ENCODE data around the gene TXNRD3. TPM values are rescaled to one million over a fixed set of nuclear protein-coding genes. Genes with fewer than 3 reads are reported as not detected.

Gene TXNRD3
- total RNA-seq, 2 donors from 2014 or later: 10.6 to 13.5 TPM

DNA sequence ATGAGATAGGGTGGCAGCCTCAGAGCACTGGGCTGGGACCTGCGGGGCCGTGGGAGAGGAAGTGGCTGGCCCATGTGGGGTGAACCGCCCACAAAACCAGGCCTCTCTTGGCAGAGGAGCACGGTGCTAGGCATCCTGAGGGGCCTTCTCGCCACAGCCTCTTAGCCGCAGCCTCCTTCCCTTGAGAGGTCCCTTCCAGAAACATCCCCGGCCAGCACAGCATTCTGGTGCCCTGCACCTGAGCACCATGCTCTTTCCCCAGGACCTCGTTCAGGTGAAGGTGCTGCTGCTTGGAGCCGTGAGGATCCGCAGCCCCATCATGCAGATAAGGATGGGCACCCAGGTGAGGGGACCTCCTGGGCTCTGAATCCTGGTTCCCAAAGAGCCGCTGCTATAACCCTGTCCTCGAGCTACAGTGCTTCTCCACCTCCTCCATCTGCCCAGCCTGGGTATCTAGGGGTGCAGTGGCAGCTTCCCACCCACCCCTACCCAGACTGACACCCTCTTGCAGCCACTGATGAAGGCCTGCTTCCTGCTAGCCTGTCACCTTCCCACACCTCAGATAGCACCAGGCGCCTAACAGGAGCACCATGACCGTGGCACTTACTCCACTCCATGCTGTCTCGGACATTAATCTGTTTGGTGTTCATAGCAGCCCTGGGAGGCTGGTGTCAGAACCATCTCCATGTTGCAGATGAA lies 11.2 kb upstream of the TXNRD3 start:
- DNase-seq: no peak
- Histone ChIP-seq H3K27me3 (no peaks in the 10 kb centered on the region), H3K36me3 (replicated peaks in 1 of 2; ENCODE audit: insufficient read depth in 1 of 2, low read depth in 2 of 2) (no peaks in the 10 kb centered on the region), H3K4me3 (no peak overlapping the region), H3K27ac (no peak overlapping the region), H3K4me1 (no peaks in the 10 kb centered on the region), H3K9me3 (no peaks in the 10 kb centered on the region)
- no peak for TF ChIP-seq POLR2A (IDR thresholded peaks at IDR 0.05)
- TF ChIP-seq, protein P1, sequence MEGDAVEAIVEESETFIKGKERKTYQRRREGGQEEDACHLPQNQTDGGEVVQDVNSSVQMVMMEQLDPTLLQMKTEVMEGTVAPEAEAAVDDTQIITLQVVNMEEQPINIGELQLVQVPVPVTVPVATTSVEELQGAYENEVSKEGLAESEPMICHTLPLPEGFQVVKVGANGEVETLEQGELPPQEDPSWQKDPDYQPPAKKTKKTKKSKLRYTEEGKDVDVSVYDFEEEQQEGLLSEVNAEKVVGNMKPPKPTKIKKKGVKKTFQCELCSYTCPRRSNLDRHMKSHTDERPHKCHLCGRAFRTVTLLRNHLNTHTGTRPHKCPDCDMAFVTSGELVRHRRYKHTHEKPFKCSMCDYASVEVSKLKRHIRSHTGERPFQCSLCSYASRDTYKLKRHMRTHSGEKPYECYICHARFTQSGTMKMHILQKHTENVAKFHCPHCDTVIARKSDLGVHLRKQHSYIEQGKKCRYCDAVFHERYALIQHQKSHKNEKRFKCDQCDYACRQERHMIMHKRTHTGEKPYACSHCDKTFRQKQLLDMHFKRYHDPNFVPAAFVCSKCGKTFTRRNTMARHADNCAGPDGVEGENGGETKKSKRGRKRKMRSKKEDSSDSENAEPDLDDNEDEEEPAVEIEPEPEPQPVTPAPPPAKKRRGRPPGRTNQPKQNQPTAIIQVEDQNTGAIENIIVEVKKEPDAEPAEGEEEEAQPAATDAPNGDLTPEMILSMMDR (IDR thresholded peaks at IDR 0.05): no peak
- intact Hi-C loops (cut with DNase I): no loop called here
- WGBS, 2 donors: 67 to 85% methylated on average over 5 to 15 of the region's 15 CpGs
- no peak for ATAC-seq

DNA sequence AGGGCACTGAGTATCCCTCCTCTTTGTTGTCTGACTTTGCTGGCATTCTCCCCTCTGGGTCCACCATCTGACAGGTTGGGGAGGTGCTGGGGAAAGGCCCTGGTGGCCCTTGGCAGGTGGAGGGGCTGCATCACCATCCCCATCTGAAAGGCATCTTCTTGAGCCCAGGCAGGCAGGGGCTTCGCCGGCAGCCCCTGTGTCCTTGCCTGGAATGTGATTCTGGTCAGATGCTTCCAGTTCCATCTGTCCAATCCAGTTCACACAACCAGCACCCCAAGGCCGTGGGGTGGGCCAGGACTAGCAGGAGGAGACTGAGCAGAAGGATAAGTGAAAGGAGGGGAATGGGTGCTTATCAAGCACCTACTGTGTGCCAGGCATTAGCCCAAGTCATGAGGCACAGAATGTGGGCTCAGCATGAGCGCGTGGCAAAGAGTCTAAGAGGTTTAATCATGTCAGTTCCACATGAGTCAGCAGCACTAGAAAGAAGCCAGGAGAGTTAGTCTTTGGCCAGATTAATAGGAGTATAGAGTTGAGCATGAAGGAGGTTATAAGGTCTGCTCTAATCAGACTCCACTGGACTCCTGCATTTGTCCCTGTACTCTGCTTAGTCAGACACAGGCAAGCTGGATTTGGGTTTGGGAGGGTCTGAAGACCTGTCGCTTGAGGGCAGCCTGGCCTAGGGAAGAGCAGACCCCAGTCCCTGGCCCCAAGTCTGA lies 10.5 kb upstream of the TXNRD3 start:
- DNase-seq: no peak
- intact Hi-C loops (cut with DNase I): no loop called here
- Histone ChIP-seq H3K27me3 (no peaks in the 10 kb centered on the region), H3K9me3 (no peaks in the 10 kb centered on the region), H3K27ac (no peak overlapping the region), H3K4me1 (no peaks in the 10 kb centered on the region), H3K4me3 (no peak overlapping the region), H3K36me3 (replicated peaks in 1 of 2; ENCODE audit: insufficient read depth in 1 of 2, low read depth in 2 of 2) (no peaks in the 10 kb centered on the region)
- TF ChIP-seq, protein P1 (IDR thresholded peaks at IDR 0.05): no peak
- TF ChIP-seq POLR2A (IDR thresholded peaks at IDR 0.05): no peak
- WGBS, 2 donors: 68 to 71% methylated on average over 6 of the region's 6 CpGs
- ATAC-seq: no peak

DNA sequence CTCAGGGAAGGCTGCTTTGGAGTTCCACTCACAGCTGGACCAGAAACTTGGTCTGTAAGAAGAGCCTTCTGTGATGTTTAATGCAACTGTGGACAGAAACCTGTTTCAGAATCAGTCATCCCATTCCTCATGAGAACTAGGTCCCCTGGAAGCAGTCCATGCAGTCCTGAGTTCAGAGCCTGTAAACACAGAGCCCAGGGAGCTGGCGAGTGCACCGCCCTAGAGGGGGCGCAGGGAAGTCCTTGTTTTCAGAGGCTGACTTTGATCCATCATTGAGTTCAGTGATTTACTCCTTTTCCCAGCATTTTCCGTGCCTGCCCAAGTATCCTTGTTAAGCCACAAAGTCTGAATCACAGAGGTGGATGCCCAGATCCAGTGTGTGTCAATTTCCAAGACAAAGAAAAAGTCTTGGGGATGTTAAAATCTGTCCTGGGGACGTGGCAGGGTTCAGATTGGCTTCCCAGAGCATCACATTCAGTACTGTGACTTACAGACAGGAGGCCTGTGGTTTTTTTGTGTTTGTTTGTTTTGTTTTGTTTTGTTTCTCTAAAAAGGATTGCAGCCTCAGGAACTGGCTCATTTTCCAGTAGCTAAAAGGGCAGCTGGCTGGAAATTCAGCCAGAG lies 9.8 kb upstream of the TXNRD3 start:
- Histone ChIP-seq H3K9me3 (no peaks in the 10 kb centered on the region), H3K27ac (no peak overlapping the region), H3K4me3 (no peak overlapping the region), H3K36me3 (replicated peaks in 1 of 2; ENCODE audit: insufficient read depth in 1 of 2, low read depth in 2 of 2) (no peaks in the 10 kb centered on the region), H3K27me3 (no peaks in the 10 kb centered on the region), H3K4me1 (no peaks in the 10 kb centered on the region)
- ATAC-seq: no peak
- DNase-seq: no peak
- 41 to 45% methylated on average over 5 of the region's 5 CpGs for WGBS, 2 donors
- no peak for TF ChIP-seq POLR2A (IDR thresholded peaks at IDR 0.05)
- TF ChIP-seq, protein P1 (IDR thresholded peaks at IDR 0.05): no peak
- intact Hi-C loops (cut with DNase I): no loop called here

DNA sequence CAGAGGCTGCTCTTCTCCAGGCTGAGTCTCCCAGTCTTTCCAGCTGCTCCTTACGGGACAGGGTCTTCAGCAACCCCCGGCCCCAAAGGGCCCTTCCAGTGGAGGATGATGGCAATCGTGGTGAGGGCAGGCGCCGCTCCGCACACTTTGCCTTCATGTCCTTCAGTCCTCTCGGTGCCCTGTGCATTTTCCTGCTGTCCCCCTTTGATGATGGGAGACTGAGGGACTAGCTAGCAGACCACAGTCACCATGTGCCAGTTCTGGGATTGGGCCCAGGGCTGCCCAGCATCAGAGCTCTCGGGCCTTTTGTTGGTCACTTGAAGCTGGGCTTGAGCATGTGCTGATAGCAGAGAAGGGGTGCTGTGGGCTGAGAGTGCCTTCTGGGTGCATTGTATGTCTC lies 8.8 kb upstream of the TXNRD3 start:
- TF ChIP-seq POLR2A (IDR thresholded peaks at IDR 0.05): no peak
- TF ChIP-seq, protein P1 (IDR thresholded peaks at IDR 0.05): no peak
- Histone ChIP-seq H3K27me3 (no peaks in the 10 kb centered on the region), H3K9me3 (no peaks in the 10 kb centered on the region), H3K4me3 (no peak overlapping the region), H3K36me3 (replicated peaks in 1 of 2; ENCODE audit: insufficient read depth in 1 of 2, low read depth in 2 of 2) (no peaks in the 10 kb centered on the region), H3K27ac (no peak overlapping the region), H3K4me1 (no peaks in the 10 kb centered on the region)
- intact Hi-C loops (cut with DNase I): no loop called here
- ATAC-seq: no peak
- 86 to 92% methylated on average over 6 to 8 of the region's 8 CpGs for WGBS, 2 donors
- no peak for DNase-seq
